ENCODE data around the gene TAS2R1. TPM values are rescaled to one million over a fixed set of nuclear protein-coding genes. Genes with fewer than 3 reads are reported as not detected.

TAS2R1 gene
- total RNA-seq, 1 donor from 2014 or later: not detected

GRCh38 chr5:9624196-9624947 is 5.8 kb downstream of the TAS2R1 start:
- no peak for DNase-seq
- H3K27ac ChIP-seq (replicated peaks): no peak overlapping the region
- TF ChIP-seq, protein P1, sequence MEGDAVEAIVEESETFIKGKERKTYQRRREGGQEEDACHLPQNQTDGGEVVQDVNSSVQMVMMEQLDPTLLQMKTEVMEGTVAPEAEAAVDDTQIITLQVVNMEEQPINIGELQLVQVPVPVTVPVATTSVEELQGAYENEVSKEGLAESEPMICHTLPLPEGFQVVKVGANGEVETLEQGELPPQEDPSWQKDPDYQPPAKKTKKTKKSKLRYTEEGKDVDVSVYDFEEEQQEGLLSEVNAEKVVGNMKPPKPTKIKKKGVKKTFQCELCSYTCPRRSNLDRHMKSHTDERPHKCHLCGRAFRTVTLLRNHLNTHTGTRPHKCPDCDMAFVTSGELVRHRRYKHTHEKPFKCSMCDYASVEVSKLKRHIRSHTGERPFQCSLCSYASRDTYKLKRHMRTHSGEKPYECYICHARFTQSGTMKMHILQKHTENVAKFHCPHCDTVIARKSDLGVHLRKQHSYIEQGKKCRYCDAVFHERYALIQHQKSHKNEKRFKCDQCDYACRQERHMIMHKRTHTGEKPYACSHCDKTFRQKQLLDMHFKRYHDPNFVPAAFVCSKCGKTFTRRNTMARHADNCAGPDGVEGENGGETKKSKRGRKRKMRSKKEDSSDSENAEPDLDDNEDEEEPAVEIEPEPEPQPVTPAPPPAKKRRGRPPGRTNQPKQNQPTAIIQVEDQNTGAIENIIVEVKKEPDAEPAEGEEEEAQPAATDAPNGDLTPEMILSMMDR (IDR thresholded peaks at IDR 0.05; ENCODE audit: borderline replicate concordance): no peak
- intact Hi-C loops (cut with micrococcal nuclease): no loop called here
- no peaks in the 10 kb centered on the region for H3K9me3 ChIP-seq (replicated peaks)
- peaks cover 29% of the 10 kb centered on the region for H3K4me1 ChIP-seq
- no peak overlapping the region for H3K4me3 ChIP-seq
- H3K27me3 ChIP-seq (ENCODE audit: low read depth): no peaks in the 10 kb centered on the region
- H3K36me3 ChIP-seq: no peaks in the 10 kb centered on the region

DNA sequence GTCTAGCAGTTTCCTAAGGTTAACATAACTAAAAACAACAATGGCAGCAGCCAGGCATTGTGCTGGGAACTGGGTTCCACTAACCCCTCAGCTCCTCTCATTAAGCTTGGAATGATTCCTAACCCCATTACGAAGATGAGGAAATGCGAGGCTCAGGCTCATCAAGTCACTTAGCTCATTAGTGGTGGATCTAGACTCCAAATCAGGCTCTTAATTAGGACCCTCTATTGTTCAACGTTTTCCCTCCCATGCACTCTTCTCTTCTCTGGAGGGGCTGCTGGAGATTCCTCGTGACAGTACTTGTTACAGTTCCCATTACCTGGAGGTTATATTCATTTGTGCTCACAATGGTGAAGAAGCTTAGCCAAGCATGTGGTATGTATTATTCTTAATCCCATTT is 6.5 kb downstream of the TAS2R1 start:
- Histone ChIP-seq H3K4me1 (peaks cover 29% of the 10 kb centered on the region), H3K27me3 (ENCODE audit: low read depth) (no peaks in the 10 kb centered on the region), H3K4me3 (no peak overlapping the region), H3K36me3 (no peaks in the 10 kb centered on the region), H3K27ac (replicated peaks) (peak overlapping the region; percentile 47), H3K9me3 (replicated peaks) (no peaks in the 10 kb centered on the region)
- intact Hi-C loops (cut with micrococcal nuclease): no loop called here
- no peak for DNase-seq
- TF ChIP-seq, protein P1 (IDR thresholded peaks at IDR 0.05; ENCODE audit: borderline replicate concordance): no peak

DNA sequence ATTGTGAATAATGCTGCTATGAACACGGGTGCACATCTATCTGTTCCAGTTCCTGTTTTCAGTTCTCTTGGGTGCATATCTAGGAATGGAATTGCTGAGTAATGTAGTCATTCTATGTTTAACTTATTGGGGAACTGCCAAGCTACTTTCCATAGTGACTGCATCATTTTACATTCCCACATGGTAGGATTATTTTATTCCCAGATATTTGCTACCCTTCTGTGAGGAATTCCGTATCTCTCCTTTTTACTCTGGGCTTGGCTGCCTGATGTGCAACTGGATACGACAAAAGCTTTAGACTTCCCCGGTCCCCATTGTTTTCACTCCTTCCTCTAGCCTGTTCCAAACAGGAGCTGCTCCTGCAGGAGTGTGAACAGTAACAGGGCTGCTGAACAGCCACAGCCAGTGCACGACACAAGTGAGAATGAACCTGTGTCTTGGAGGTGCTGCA is 7.2 kb downstream of the TAS2R1 start:
- intact Hi-C loops (cut with micrococcal nuclease): no loop called here
- no peak overlapping the region for H3K4me3 ChIP-seq

GRCh38 chr5:9621379-9621903 is 8.7 kb downstream of the TAS2R1 start:
- H3K4me1 ChIP-seq: peaks cover 29% of the 10 kb centered on the region
- DNase-seq: no peak
- peak overlapping the region; percentile 27 for H3K27ac ChIP-seq (replicated peaks)
- H3K9me3 ChIP-seq (replicated peaks): no peaks in the 10 kb centered on the region
- no peak overlapping the region for H3K4me3 ChIP-seq
- no peaks in the 10 kb centered on the region for H3K36me3 ChIP-seq
- H3K27me3 ChIP-seq (ENCODE audit: low read depth): no peaks in the 10 kb centered on the region
- intact Hi-C loops (cut with micrococcal nuclease): no loop called here
- TF ChIP-seq, protein P1 (IDR thresholded peaks at IDR 0.05; ENCODE audit: borderline replicate concordance): no peak

More for the DNA sequence above, 7.2 kb downstream of the TAS2R1 start:
- peak overlapping the region; percentile 47 for H3K27ac ChIP-seq (replicated peaks)
- H3K36me3 ChIP-seq: no peaks in the 10 kb centered on the region
- no peaks in the 10 kb centered on the region for H3K9me3 ChIP-seq (replicated peaks)
- TF ChIP-seq, protein P1 (IDR thresholded peaks at IDR 0.05; ENCODE audit: borderline replicate concordance): no peak
- H3K27me3 ChIP-seq (ENCODE audit: low read depth): no peaks in the 10 kb centered on the region
- H3K4me1 ChIP-seq: peaks cover 29% of the 10 kb centered on the region
- no peak for DNase-seq

DNA sequence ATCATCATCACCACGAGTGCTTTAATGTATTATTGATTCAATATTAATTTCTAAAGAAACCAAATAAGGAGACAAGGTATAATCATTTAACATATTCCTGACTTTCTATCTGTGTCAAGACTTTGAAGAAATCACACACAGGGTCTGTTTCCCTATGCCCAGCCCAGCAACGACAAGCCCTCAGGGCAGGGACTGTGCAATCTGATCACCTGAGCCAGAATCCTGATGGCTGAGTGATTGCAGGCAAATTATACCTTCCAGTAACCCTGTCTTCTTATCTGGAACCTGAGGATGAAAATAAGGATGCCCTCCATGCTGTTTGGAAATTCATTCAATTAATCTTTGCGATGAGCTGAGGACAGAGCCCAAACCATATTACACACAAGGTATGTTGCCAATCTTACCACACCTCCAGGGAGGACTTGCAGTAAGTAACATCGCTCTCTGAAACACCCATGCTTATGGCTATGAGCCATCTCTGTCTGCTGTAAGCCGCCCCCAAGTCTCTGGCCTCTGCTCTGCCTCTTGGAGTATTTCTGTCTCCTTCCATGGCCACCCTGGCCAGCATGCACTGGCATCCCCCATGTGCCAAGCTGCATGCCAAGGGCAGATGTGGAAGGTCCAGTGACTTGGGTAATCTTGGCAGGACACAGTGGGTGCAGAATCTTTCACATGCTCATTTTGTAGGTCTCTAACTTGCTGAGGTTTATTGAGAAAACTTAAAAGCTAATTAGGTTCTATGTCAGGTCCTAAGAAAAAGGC is 10.6 kb downstream of the TAS2R1 start:
- intact Hi-C loops (cut with micrococcal nuclease): no loop called here
- Histone ChIP-seq H3K4me1 (peaks cover 29% of the 10 kb centered on the region), H3K27ac (replicated peaks) (no peak overlapping the region), H3K36me3 (no peaks in the 10 kb centered on the region), H3K27me3 (ENCODE audit: low read depth) (no peaks in the 10 kb centered on the region), H3K4me3 (no peak overlapping the region), H3K9me3 (replicated peaks) (no peaks in the 10 kb centered on the region)
- peak; percentile 16 for DNase-seq
- TF ChIP-seq, protein P1 (IDR thresholded peaks at IDR 0.05; ENCODE audit: borderline replicate concordance): no peak

Measured in left ventricle myocardium inferior (tissue), 1 donor.